ENCODE results near the gene TMPRSS6. TPM values are rescaled to one million over a fixed set of nuclear protein-coding genes. Genes with fewer than 3 reads are reported as not detected.
A peak's percentile ranks its signal among the peaks of the same experiment; 100 is the strongest.

TMPRSS6 gene
- total and polyA plus RNA-seq, 12 donors, result under 0.01 to 1.2 (median 0.08) TPM; not detected in 7

DNA sequence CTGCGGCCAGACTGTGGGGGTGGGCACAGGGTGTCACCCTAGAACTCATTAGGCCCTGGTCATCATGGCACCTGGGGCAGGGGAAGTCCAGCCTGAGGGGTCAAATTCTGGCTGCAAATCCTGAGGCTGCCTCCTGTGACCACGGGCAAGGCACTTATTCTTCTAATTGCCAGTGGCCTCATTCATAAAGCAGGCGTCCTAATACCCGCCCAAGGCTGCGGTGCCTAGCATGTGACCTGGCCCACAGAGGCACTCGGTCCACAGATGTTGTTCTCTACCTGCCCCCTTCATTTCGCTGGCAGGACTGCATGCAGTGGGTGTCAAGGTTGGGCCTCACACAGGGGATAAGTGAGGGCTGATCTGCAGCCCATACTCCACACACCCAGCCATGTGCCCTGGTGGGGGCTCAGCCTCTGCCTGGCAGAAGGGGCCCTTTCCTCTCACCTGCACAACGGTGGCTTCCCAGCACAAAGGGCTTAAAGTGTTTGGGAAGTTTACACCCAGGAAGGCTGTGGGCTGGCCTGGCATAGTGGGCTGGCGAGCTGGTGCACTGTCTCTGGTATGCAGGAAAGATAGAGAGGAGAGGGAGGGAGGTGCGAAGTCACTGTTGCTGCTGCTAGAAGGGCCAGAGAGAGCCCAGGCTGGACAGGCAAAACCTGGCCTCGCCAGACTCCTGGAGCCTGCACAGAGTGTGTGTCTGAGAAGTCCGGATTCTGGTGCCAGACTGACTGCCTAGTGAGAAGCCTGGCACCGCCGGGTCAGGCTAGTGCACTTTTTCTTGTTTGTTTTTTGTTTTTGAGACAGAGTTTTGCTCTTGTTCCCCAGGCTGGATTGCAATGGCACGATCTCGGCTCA lies 86.8 kb downstream of the TMPRSS6 start:
- Histone ChIP-seq H3K4me1 (replicated peaks in 1 of 2) (peaks cover 45 to 61% of the 10 kb centered on the region in 2 donors), H3K27me3 (no peaks in the 10 kb centered on the region), H3K27ac (peak overlapping the region in 2 of 5 donors; percentile 30 to 56), H3K9me3 (replicated peaks in 1 of 3) (no peaks in the 10 kb centered on the region), H3K4me3 (no peak overlapping the region), H3K36me3 (replicated peaks in 1 of 2) (peaks cover 0 to 28% of the 10 kb centered on the region in 2 donors)
- peak in 3 of 7 donors; percentile 47 to 61 (median 52) for DNase-seq
- TF ChIP-seq CTCF (IDR thresholded peaks at IDR 0.05) (no peak), POLR2A (IDR thresholded peaks at IDR 0.05) (no peak)
- 60 to 82% (median 63%) methylated on average over 15 to 16 of the region's 16 CpGs for WGBS, 4 donors
- intact Hi-C loops (cut with DNase I), result no loop called here

DNA sequence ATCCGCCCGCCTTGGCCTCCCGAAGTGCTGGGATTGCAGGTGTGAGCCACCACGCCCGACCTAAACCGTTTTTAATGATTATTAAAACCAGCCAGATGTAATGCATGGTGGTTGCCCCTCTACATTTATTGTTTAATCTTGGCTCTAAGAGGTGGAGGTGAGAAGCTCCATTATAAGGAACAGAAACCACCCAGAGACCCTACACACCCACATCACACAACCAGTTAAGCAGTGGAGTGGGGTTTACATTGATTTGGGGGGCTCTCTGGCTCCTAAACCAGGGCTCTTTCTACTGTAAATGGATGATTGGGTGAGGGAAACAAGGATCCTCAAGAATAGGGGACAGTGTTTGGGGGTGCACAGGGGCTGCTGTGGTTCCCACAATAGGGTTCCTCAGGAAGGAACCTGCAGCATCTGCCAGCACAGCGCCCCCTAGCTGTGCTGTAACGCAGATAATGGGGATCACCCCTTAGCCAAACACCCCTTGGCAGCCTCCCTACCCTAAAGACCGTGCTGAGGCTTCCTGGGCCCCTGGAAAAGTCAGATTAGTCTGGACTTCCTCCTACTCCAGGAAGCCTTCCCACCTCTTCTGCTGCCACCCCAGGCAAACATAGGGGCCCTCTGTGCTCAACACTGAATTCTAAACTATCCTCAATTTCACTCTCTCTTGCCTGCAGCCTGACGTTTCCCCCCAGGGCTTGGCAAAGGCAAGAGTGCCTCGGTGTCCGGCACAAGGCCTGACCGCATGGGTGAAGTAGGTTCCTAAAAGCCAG lies 87.6 kb downstream of the TMPRSS6 start:
- H3K27me3 ChIP-seq, result no peaks in the 10 kb centered on the region
- H3K27ac ChIP-seq, result peak overlapping the region in 2 of 5 donors; percentile 30 to 56
- intact Hi-C loops (cut with DNase I), result no loop called here
- H3K4me3 ChIP-seq, result no peak overlapping the region
- peaks cover 53 to 69% of the 10 kb centered on the region in 2 donors for H3K4me1 ChIP-seq (replicated peaks in 1 of 2)
- H3K36me3 ChIP-seq (replicated peaks in 1 of 2), result peaks cover 0 to 20% of the 10 kb centered on the region in 2 donors
- no peaks in the 10 kb centered on the region for H3K9me3 ChIP-seq (replicated peaks in 1 of 3)
- no peak for TF ChIP-seq POLR2A (IDR thresholded peaks at IDR 0.05)
- TF ChIP-seq CTCF (IDR thresholded peaks at IDR 0.05), result peak; percentile 37 to 65 (median 60)
- peak in 1 of 7 donors; percentile 56 for DNase-seq
- 59 to 69% (median 64%) methylated on average over 10 to 13 of the region's 13 CpGs for WGBS, 4 donors

- WGBS, 4 donors, result 81 to 97% (median 95%) methylated on average over 3 to 5 of the region's 5 CpGs
- H3K27me3 ChIP-seq, result no peaks in the 10 kb centered on the region
- peaks cover 0 to 19% of the 10 kb centered on the region in 2 donors for H3K36me3 ChIP-seq (replicated peaks in 1 of 2)
- H3K9me3 ChIP-seq (replicated peaks in 1 of 3), result no peaks in the 10 kb centered on the region
- intact Hi-C loops (cut with DNase I), result no loop called here
- H3K27ac ChIP-seq, result peak overlapping the region in 1 of 5 donors; percentile 98
- peak overlapping the region in 1 of 4 donors; percentile 90 for H3K4me3 ChIP-seq
- DNase-seq, result no peak
- peaks cover 59 to 77% of the 10 kb centered on the region in 2 donors for H3K4me1 ChIP-seq (replicated peaks in 1 of 2)
- no peak for TF ChIP-seq POLR2A (IDR thresholded peaks at IDR 0.05)
- no peak for TF ChIP-seq CTCF (IDR thresholded peaks at IDR 0.05)
These were observed 88.5 kb downstream of the TMPRSS6 start for GRCh38 chr22:37021041-37021440.

- Histone ChIP-seq H3K9me3 (replicated peaks in 1 of 3) (no peaks in the 10 kb centered on the region), H3K27ac (peak overlapping the region; percentile 16 to 98 (median 88)), H3K4me1 (replicated peaks in 1 of 2) (peaks cover 58 to 76% of the 10 kb centered on the region in 2 donors), H3K4me3 (peak overlapping the region; percentile 25 to 94 (median 66)), H3K27me3 (no peaks in the 10 kb centered on the region), H3K36me3 (replicated peaks in 1 of 2) (peaks cover 0 to 14% of the 10 kb centered on the region in 2 donors)
- WGBS, 4 donors, result 0 to 10% (median 1%) methylated on average over 5 of the region's 5 CpGs
- peak in 1 of 2 donors; percentile 50 for TF ChIP-seq POLR2A (IDR thresholded peaks at IDR 0.05)
- no peak for TF ChIP-seq CTCF (IDR thresholded peaks at IDR 0.05)
- intact Hi-C loops (cut with DNase I), result no loop called here
- DNase-seq, result peak in 5 of 7 donors; percentile 53 to 73 (median 59)
These were observed 89.4 kb downstream of the TMPRSS6 start for GRCh38 chr22:37020192-37020479.

All from adrenal gland (tissue), 12 donors.